Measurements from ENCODE around the gene CHST8.

GRCh38 chr19:33629826-33630375, 8.1 kb downstream of the CHST8 start:
- TF ChIP-seq ELF4 (IDR thresholded peaks at IDR 0.05): no peak
- TF ChIP-seq ARNT (IDR thresholded peaks at IDR 0.05): no peak
- no peak for TF ChIP-seq FOXM1 (IDR thresholded peaks at IDR 0.05; ENCODE audit: borderline replicate concordance)
- TF ChIP-seq CTBP1 (IDR thresholded peaks at IDR 0.05; ENCODE audit: borderline replicate concordance): no peak
- TF ChIP-seq L3MBTL2 (conservative IDR thresholded peaks at IDR 0.05): no peak
- no peak for TF ChIP-seq BHLHE40 (IDR thresholded peaks at IDR 0.05; ENCODE audit: borderline replicate concordance)
- no peak for TF ChIP-seq FOXA1 (IDR thresholded peaks at IDR 0.05)
- TF ChIP-seq SP1 (IDR thresholded peaks at IDR 0.05): no peak
- no peak for TF ChIP-seq LEF1 (IDR thresholded peaks at IDR 0.05; ENCODE audit: borderline replicate concordance)
- TF ChIP-seq PKNOX1 (IDR thresholded peaks at IDR 0.05): no peak
- no peak for TF ChIP-seq ZNF384 (IDR thresholded peaks at IDR 0.05)
